Progenitor cell of endocrine pancreas (in vitro differentiated cells): Measurements from ENCODE around the gene UCK2. TPM values are rescaled to one million over a fixed set of nuclear protein-coding genes. Genes with fewer than 3 reads are reported as not detected.

Experiments
- DNase-seq: peaks from one replicate; pipeline ENCODE4 v3.0.0; 2021; ENCODE audit warnings: low spot score; ENCODE audit not compliant: unreplicated experiment
- H3K27ac Mint-ChIP-seq: 2 replicates; pipeline ENCODE4 v1.8.0; 2021; ENCODE audit warnings: mild to moderate bottlenecking, moderate library complexity, mixed read lengths
- H3K27me3 Mint-ChIP-seq: 2 replicates; pipeline ENCODE4 v1.8.0; 2021; ENCODE audit warnings: mixed read lengths
- H3K36me3 Mint-ChIP-seq: 2 replicates; pipeline ENCODE4 v1.8.0; 2022; ENCODE audit warnings: mixed read lengths; ENCODE audit not compliant: insufficient read depth
- H3K4me1 Mint-ChIP-seq: 2 replicates; pipeline ENCODE4 v1.8.0; 2021; ENCODE audit warnings: low read depth, mixed read lengths
- H3K4me3 Mint-ChIP-seq: 2 replicates; pipeline ENCODE4 v1.8.0; 2021; ENCODE audit warnings: low read depth, mild to moderate bottlenecking, moderate library complexity, mixed read lengths
- H3K9me3 Mint-ChIP-seq: 2 replicates; pipeline ENCODE4 v1.8.0; 2021; ENCODE audit warnings: low read depth, mixed read lengths
- CTCF ChIP-seq: fragments of 200-600 bp; sonication (generic); IDR thresholded peaks from one replicate; pipeline ENCODE4 v1.5.0; 2021; ENCODE audit warnings: antibody characterized with exemption, mild to moderate bottlenecking; ENCODE audit not compliant: unreplicated experiment
- total RNA-seq: library from RNA; stranded (reverse); gene quantifications from 2 replicates; pipeline ENCODE4 v1.2.1, GENCODE V29; 2021

The UCK2 gene
- total RNA-seq, 1 donor from 2014 or later: 29.7 TPM

GRCh38 chr1:165860065-165860464 is 32.7 kb downstream of the UCK2 start:
- TF ChIP-seq CTCF: no peak
- Mint-ChIP-seq H3K27ac (no peak overlapping the region), H3K36me3 (no peaks in the 10 kb centered on the region), H3K4me1 (peaks cover 32% of the 10 kb centered on the region), H3K27me3 (no peaks in the 10 kb centered on the region), H3K9me3 (no peaks in the 10 kb centered on the region), H3K4me3 (no peak overlapping the region)
- no peak for DNase-seq

GRCh38 chr1:165861911-165862310 is 34.5 kb downstream of the UCK2 start:
- Mint-ChIP-seq H3K4me3 (no peak overlapping the region), H3K36me3 (no peaks in the 10 kb centered on the region), H3K9me3 (no peaks in the 10 kb centered on the region), H3K27me3 (no peaks in the 10 kb centered on the region), H3K4me1 (peaks cover 33% of the 10 kb centered on the region), H3K27ac (no peak overlapping the region)
- DNase-seq: no peak
- no peak for TF ChIP-seq CTCF

GRCh38 chr1:165862448-165862847 is 35.0 kb downstream of the UCK2 start:
- Mint-ChIP-seq H3K4me3 (no peak overlapping the region), H3K36me3 (no peaks in the 10 kb centered on the region), H3K4me1 (peaks cover 28% of the 10 kb centered on the region), H3K9me3 (no peaks in the 10 kb centered on the region), H3K27me3 (no peaks in the 10 kb centered on the region), H3K27ac (no peak overlapping the region)
- no peak for DNase-seq
- TF ChIP-seq CTCF: no peak

DNA sequence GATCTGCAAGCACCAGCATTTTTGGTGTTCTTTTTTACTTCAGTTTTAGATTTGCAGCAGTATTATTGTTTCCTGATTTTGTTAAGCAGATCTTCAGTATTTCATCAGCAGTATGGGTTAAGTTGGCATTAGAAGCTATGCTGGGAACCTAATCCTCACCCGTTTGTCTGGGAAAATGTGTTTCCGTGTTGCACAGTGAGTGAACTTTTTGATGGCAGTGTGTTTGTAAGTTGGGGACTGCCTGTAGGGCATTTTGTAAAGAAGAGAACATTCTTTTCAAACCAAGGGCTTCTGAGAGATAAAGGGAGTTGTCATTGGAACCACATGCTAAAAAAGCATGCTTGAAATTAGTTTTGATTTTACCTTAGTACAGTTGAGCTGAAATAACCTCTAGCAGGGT is 35.9 kb downstream of the UCK2 start:
- TF ChIP-seq CTCF: no peak
- Mint-ChIP-seq H3K9me3 (no peaks in the 10 kb centered on the region), H3K27ac (no peak overlapping the region), H3K36me3 (no peaks in the 10 kb centered on the region), H3K4me3 (no peak overlapping the region), H3K4me1 (peaks cover 19% of the 10 kb centered on the region), H3K27me3 (no peaks in the 10 kb centered on the region)
- no peak for DNase-seq

- H3K4me3 Mint-ChIP-seq: no peak overlapping the region
- peaks cover 10% of the 10 kb centered on the region for H3K4me1 Mint-ChIP-seq
- no peaks in the 10 kb centered on the region for H3K9me3 Mint-ChIP-seq
- no peak overlapping the region for H3K27ac Mint-ChIP-seq
- no peaks in the 10 kb centered on the region for H3K36me3 Mint-ChIP-seq
- H3K27me3 Mint-ChIP-seq: no peaks in the 10 kb centered on the region
- no peak for DNase-seq
- TF ChIP-seq CTCF: no peak
Measured at GRCh38 chr1:165865633-165866340, 38.4 kb downstream of the UCK2 start.
